ENCODE measurements around the gene ZNF618.

The ZNF618 gene

GRCh38 chr9:114016101-114016500, 140.0 kb downstream of the ZNF618 start:
- H3K4me2 ChIP-seq = no peak overlapping the region
- peaks cover 23% of the 10 kb centered on the region for H3K9me3 ChIP-seq
- H3K36me3 ChIP-seq = peaks cover 81% of the 10 kb centered on the region
- H3K27ac ChIP-seq = no peak overlapping the region
- H3K4me3 ChIP-seq = no peak overlapping the region
- no peak for TF ChIP-seq Cebpa-rat (IDR thresholded peaks at IDR 0.05)
- no peak overlapping the region for H3K9ac ChIP-seq
- H3K27me3 ChIP-seq = no peaks in the 10 kb centered on the region
- H3K4me1 ChIP-seq = no peaks in the 10 kb centered on the region
- no peaks in the 10 kb centered on the region for H4K20me1 ChIP-seq

GRCh38 chr9:114016629-114017423, 140.7 kb downstream of the ZNF618 start:
- Histone ChIP-seq H4K20me1 (no peaks in the 10 kb centered on the region), H3K9ac (no peak overlapping the region), H3K4me3 (no peak overlapping the region), H3K27me3 (no peaks in the 10 kb centered on the region), H3K9me3 (peaks cover 25% of the 10 kb centered on the region), H3K27ac (no peak overlapping the region), H3K4me1 (no peaks in the 10 kb centered on the region), H3K4me2 (no peak overlapping the region), H3K36me3 (peaks cover 81% of the 10 kb centered on the region)
- TF ChIP-seq Cebpa-rat (IDR thresholded peaks at IDR 0.05) = no peak

- Histone ChIP-seq H3K4me2 (no peak overlapping the region), H3K4me3 (no peak overlapping the region), H3K36me3 (peaks cover 81% of the 10 kb centered on the region), H3K9ac (no peak overlapping the region), H3K4me1 (no peaks in the 10 kb centered on the region), H4K20me1 (no peaks in the 10 kb centered on the region), H3K27me3 (no peaks in the 10 kb centered on the region), H3K27ac (no peak overlapping the region), H3K9me3 (peaks cover 29% of the 10 kb centered on the region)
- TF ChIP-seq Cebpa-rat (IDR thresholded peaks at IDR 0.05) = no peak
Measured at GRCh38 chr9:114017741-114018715, 141.9 kb downstream of the ZNF618 start.

GRCh38 chr9:114021578-114021977, 145.5 kb downstream of the ZNF618 start:
- H3K27ac ChIP-seq = no peak overlapping the region
- H3K36me3 ChIP-seq = peaks cover 86% of the 10 kb centered on the region
- H3K4me2 ChIP-seq = no peak overlapping the region
- H3K9me3 ChIP-seq = peaks cover 47% of the 10 kb centered on the region
- no peak for TF ChIP-seq Cebpa-rat (IDR thresholded peaks at IDR 0.05)
- no peak overlapping the region for H3K9ac ChIP-seq
- H3K27me3 ChIP-seq = no peaks in the 10 kb centered on the region
- H4K20me1 ChIP-seq = no peaks in the 10 kb centered on the region
- peaks cover 9% of the 10 kb centered on the region for H3K4me1 ChIP-seq
- no peak overlapping the region for H3K4me3 ChIP-seq

GRCh38 chr9:114023961-114024360, 147.9 kb downstream of the ZNF618 start:
- Histone ChIP-seq H3K4me2 (no peak overlapping the region), H3K4me3 (no peak overlapping the region), H3K27me3 (no peaks in the 10 kb centered on the region), H3K9me3 (peaks cover 45% of the 10 kb centered on the region), H3K27ac (no peak overlapping the region), H3K4me1 (peaks cover 33% of the 10 kb centered on the region), H3K9ac (no peak overlapping the region), H3K36me3 (peaks cover 81% of the 10 kb centered on the region), H4K20me1 (no peaks in the 10 kb centered on the region)
- no peak for TF ChIP-seq Cebpa-rat (IDR thresholded peaks at IDR 0.05)

GRCh38 chr9:114025196-114025753, 149.2 kb downstream of the ZNF618 start:
- no peaks in the 10 kb centered on the region for H3K27me3 ChIP-seq
- H3K4me2 ChIP-seq = no peak overlapping the region
- H4K20me1 ChIP-seq = no peaks in the 10 kb centered on the region
- H3K27ac ChIP-seq = no peak overlapping the region
- peaks cover 83% of the 10 kb centered on the region for H3K36me3 ChIP-seq
- H3K4me3 ChIP-seq = no peak overlapping the region
- no peak overlapping the region for H3K9ac ChIP-seq
- H3K4me1 ChIP-seq = peaks cover 46% of the 10 kb centered on the region
- peaks cover 45% of the 10 kb centered on the region for H3K9me3 ChIP-seq
- TF ChIP-seq Cebpa-rat (IDR thresholded peaks at IDR 0.05) = no peak

- peaks cover 49% of the 10 kb centered on the region for H3K4me1 ChIP-seq
- H3K27ac ChIP-seq = peak overlapping the region; percentile 78; the same call in 1 of the 2 replicates
- no peak overlapping the region for H3K9ac ChIP-seq
- peaks cover 45% of the 10 kb centered on the region for H3K9me3 ChIP-seq
- no peaks in the 10 kb centered on the region for H4K20me1 ChIP-seq
- H3K27me3 ChIP-seq = no peaks in the 10 kb centered on the region
- no peak overlapping the region for H3K4me2 ChIP-seq
- H3K36me3 ChIP-seq = peaks cover 88% of the 10 kb centered on the region
- H3K4me3 ChIP-seq = no peak overlapping the region
- TF ChIP-seq Cebpa-rat (IDR thresholded peaks at IDR 0.05) = no peak
Measured at GRCh38 chr9:114025760-114026159, 149.7 kb downstream of the ZNF618 start.

GRCh38 chr9:114026335-114026734, 150.2 kb downstream of the ZNF618 start:
- no peak for TF ChIP-seq Cebpa-rat (IDR thresholded peaks at IDR 0.05)
- Histone ChIP-seq H3K36me3 (peaks cover 90% of the 10 kb centered on the region), H4K20me1 (no peaks in the 10 kb centered on the region), H3K4me3 (no peak overlapping the region), H3K27me3 (no peaks in the 10 kb centered on the region), H3K4me2 (peak overlapping the region; percentile 78), H3K27ac (peak overlapping the region; percentile 78), H3K9ac (no peak overlapping the region; the same call in 1 of the 2 replicates), H3K4me1 (peaks cover 51% of the 10 kb centered on the region), H3K9me3 (peaks cover 43% of the 10 kb centered on the region)

GRCh38 chr9:114027159-114027862, 151.2 kb downstream of the ZNF618 start:
- H3K36me3 ChIP-seq = peaks cover 90% of the 10 kb centered on the region
- peaks cover 33% of the 10 kb centered on the region for H3K9me3 ChIP-seq
- H3K4me1 ChIP-seq = peaks cover 61% of the 10 kb centered on the region
- peak overlapping the region; percentile 78 for H3K4me2 ChIP-seq
- no peak for TF ChIP-seq Cebpa-rat (IDR thresholded peaks at IDR 0.05)
- peak overlapping the region; percentile 78 for H3K27ac ChIP-seq
- H4K20me1 ChIP-seq = no peaks in the 10 kb centered on the region
- H3K4me3 ChIP-seq = no peak overlapping the region
- peak overlapping the region; percentile 46 for H3K9ac ChIP-seq
- H3K27me3 ChIP-seq = no peaks in the 10 kb centered on the region

Measured in BLaER1 (cell line).